GM12874 (cell line): Measurements from ENCODE around the gene CRTC2.

ENCODE experiments used
- TF ChIP-seq, protein P1 (sequence below): IDR thresholded peaks from 2 replicates; pipeline ENCODE4 v1.5.1; 2011; ENCODE audit warnings: low read depth, mild to moderate bottlenecking, control low read depth, low read length, moderate library complexity; ENCODE audit not compliant: insufficient read depth

Gene CRTC2

DNA sequence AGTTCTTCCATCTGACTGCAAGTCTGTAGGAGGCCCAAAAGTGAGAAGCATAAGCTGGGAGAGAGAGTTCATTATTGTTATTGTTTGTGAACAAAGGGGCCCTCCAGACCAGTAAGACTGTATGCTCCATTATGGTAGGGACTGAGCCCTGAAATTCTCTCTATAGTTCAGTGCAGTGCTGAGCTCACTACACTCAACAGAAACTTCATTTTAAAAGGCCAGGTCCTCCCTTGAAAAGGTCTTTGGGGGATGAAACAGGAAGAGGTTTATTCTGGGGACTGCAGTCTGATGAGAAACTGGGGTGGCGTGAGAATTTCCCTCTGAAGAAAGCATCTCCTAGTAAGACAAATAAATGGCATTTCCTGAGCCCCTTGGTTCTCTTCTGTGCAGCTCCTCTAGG, 30.2 kb downstream of the CRTC2 start:
- TF ChIP-seq, protein P1, sequence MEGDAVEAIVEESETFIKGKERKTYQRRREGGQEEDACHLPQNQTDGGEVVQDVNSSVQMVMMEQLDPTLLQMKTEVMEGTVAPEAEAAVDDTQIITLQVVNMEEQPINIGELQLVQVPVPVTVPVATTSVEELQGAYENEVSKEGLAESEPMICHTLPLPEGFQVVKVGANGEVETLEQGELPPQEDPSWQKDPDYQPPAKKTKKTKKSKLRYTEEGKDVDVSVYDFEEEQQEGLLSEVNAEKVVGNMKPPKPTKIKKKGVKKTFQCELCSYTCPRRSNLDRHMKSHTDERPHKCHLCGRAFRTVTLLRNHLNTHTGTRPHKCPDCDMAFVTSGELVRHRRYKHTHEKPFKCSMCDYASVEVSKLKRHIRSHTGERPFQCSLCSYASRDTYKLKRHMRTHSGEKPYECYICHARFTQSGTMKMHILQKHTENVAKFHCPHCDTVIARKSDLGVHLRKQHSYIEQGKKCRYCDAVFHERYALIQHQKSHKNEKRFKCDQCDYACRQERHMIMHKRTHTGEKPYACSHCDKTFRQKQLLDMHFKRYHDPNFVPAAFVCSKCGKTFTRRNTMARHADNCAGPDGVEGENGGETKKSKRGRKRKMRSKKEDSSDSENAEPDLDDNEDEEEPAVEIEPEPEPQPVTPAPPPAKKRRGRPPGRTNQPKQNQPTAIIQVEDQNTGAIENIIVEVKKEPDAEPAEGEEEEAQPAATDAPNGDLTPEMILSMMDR = no peak

DNA sequence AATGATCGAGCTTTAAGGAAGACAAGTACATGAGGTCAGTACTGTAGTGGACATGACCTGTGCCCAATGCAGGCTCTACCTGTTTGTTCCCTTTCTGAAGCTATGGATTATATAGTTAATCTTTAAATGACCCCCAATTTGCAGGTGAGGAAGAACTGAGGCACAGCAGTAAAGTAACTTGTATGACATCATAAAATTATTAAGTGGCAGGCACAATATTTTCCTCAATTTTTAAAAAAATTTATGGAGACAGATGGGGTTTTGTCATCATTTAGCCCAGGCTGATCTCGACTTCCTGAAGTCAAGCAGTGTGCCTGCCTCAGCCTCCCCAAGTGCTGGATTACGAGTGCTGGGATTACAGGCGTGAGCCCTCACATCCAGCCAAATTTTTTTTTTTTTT, 32.0 kb downstream of the CRTC2 start:
- TF ChIP-seq, protein P1 = no peak

DNA sequence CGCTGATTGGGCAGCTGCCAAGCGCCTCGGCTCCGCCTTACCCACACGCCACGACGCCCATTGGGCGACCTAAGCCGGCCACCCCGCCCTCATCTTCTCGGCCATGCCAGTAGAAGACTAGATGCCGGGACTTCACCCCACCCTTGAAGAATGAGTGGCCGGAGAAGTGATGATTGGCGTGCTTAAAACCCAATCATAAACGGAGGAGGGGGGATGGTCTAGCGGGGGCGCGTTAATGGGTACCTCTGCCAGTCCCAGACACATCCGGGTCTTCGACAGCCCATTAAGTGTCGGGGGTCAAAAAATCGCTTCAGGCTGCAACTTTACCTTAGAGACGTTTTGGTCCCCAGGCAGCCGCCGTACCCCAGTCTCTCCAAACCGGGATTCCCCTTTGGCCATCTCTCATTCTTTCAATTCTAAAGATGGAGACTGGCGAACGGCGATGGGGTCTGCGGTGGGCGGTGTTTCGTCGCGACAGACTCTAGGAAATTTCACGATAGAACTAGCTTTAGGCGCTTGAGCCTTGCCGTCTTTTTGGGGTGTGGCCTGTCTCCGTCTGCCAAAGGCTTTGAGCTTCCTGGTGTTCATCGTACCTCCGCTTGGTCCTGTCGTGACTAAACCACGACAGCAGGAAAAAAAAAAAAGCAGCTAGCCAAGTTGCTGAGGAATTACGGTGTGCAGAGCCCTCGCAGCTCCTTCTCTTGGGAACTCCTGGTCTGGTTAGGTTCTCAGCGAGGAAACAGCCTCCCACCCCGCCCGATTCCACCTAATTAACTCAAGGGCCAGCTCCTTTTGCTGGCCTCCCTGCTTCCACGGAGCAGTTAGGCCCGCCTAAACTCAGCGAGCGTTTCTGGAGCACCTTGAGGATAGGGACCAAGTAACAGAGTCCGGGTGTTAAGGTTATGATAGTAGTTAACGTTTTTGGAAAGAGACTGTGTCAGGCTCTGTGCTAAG, 35.2 kb downstream of the CRTC2 start, which contains the start of gene GATAD2B:
Gene GATAD2B (minus strand): TSS at position 1 of the 954 bp plus-strand sequence. CDS start 94,625 bp downstream, outside the sequence.
- TF ChIP-seq, protein P1 = no peak

GRCh38 chr1:153922076-153922971, 36.1 kb downstream of the CRTC2 start:
- TF ChIP-seq, protein P1 = peak; percentile 37

DNA sequence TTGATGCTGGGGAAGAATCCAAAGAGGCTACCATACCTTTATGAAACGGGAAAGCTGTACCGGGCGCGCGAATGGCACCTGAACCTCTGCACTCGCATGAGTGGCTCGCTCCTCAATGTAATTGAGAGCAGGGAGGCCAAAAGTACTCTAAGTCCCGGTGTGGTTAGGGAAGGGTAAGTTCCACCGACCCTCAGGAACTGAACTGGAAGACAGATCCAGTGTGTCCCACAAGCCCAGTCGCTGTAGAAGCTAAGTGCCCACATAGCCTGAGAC, 36.7 kb downstream of the CRTC2 start:
- TF ChIP-seq, protein P1 = no peak

- TF ChIP-seq, protein P1 = no peak
Measured at GRCh38 chr1:153921080-153921802, 37.2 kb downstream of the CRTC2 start.
